GM18951 (cell line): Measurements from ENCODE around the gene NSUN2.

Experiments
- POLR2A ChIP-seq: IDR thresholded peaks from 4 replicates; pipeline ENCODE4 v1.6.1; 2011; ENCODE audit warnings: mild to moderate bottlenecking; ENCODE audit not compliant: insufficient read length, insufficient read depth; ENCODE audit errors: extremely low read depth
- in situ Hi-C: fragments of 300-500 bp; cut with MboI; formaldehyde crosslinking; loops from one replicate; pipeline ENCODE4 v1.12.0; 2022; ENCODE audit warnings: low sequenced_read_pairs, mixed read lengths, inconsistent platforms; ENCODE audit not compliant: unreplicated experiment

The NSUN2 gene

GRCh38 chr5:6557807-6558575 lies 74.9 kb downstream of the NSUN2 start:
- no peak for TF ChIP-seq POLR2A
- in situ Hi-C loops, result no loop called here

DNA sequence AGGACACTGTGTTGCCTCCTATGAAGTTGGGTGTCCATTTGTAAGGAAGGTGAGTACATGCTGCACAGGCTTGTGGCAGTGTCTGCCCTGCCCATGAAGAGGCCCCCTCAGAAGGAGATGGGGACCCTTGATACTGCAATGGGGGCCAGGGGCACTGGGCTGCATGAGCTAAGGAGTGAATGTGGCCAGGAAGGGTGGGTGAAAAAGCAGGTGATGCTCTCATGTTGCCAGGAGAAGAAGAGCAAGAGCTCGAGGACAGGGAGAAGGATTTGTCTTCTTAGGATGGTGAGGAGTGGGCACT lies 76.1 kb downstream of the NSUN2 start:
- no peak for TF ChIP-seq POLR2A
- in situ Hi-C loops, result no loop called here

GRCh38 chr5:6556089-6556801 lies 76.6 kb downstream of the NSUN2 start:
- in situ Hi-C loops, result no loop called here
- TF ChIP-seq POLR2A, result no peak

DNA sequence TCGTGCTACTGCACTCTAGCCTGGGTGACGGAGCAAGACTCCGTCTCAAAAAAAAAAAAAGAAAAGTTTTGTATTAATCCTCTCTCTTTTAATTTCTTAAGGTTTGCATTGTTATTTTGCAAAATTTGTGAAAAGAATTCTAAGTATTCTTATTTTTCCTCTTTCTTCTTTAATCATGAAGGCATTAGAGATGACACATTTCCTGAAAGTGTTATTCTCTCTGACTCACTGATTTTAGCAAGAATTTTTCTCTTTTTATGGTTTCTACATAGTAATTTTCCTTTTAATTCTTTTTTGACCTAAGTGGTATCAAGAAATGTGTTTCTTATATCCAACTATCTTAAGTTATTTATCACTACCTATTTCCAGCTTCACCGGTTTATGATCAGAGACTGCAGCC lies 78.0 kb downstream of the NSUN2 start:
- in situ Hi-C loops, result no loop called here
- TF ChIP-seq POLR2A, result no peak

DNA sequence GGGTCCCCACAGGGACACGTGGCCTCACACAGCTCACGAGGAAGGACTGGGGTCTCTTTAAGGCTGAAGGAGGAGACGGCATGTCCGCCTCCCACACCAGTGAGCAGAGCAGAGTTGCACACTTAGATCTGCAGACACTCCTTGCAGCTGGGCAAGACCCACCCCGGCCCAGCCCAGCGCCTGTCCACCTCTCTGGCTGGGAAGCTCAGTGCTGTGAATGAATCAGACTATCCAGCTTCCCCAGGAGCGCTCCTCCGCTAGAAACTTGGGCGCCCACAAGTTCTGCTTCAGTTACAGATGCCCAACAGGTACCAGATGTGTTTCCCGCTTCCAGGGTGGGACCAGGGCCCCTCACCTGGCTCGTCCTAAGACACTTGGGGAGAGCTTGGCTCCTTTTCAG lies 78.9 kb downstream of the NSUN2 start:
- in situ Hi-C loops, result no loop called here
- TF ChIP-seq POLR2A, result no peak

GRCh38 chr5:6552612-6553011 lies 80.2 kb downstream of the NSUN2 start:
- in situ Hi-C loops, result no loop called here
- TF ChIP-seq POLR2A, result no peak

DNA sequence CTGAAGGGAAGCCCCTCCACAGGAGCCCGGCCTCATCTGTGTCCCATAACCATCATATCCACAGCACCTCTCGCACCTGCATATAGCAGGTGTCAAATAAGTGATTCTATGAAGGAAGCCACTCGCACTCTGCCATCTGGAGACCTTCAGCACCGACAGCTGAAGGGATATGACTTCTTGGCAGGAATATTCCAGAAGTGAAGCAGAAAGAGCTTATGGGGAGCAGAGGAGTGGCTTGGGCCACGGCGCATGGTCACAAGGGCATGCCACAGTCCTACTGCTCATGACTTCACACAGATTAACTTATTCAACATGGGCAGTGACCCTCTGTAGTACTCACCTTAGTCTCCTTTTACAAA lies 80.9 kb downstream of the NSUN2 start:
- no peak for TF ChIP-seq POLR2A
- in situ Hi-C loops, result no loop called here

GRCh38 chr5:6551287-6551954 lies 81.4 kb downstream of the NSUN2 start:
- in situ Hi-C loops, result no loop called here
- TF ChIP-seq POLR2A, result no peak

GRCh38 chr5:6550628-6551027 lies 82.2 kb downstream of the NSUN2 start:
- TF ChIP-seq POLR2A, result no peak
- in situ Hi-C loops, result no loop called here
